Spleen (tissue), 11 donors: Measurements from ENCODE around the gene PPM1N. TPM values are rescaled to one million over a fixed set of nuclear protein-coding genes. Genes with fewer than 3 reads are reported as not detected.

ENCODE experiments used
- DNase-seq: peaks from one replicate; pipeline ENCODE4 v3.0.0-alpha.2; 2020
- H3K27ac ChIP-seq, 8 donors: fragments of 200-600 bp; sonication (generic) in 7 of 8; 1 replicate in 4 of 8; 2 replicates in 4 of 8; pipeline versions ENCODE4 v1.5.0 to v1.8.0; 2016 to 2021; ENCODE audit warnings: inconsistent platforms in 4 of 8, mild to moderate bottlenecking in 4 of 8, moderate library complexity in 1 of 8
- H3K27me3 ChIP-seq, 7 donors: fragments of 200-600 bp; sonication (generic) in 6 of 7; replicated peaks in 1 of 7; 1 replicate in 4 of 7; 2 replicates in 3 of 7; pipeline versions ENCODE4 v1.5.0 to v1.8.0; 2016 to 2021; ENCODE audit warnings: inconsistent platforms in 3 of 7, mild to moderate bottlenecking in 1 of 7
- H3K36me3 ChIP-seq, 6 donors: fragments of 200-600 bp; sonication (generic) in 5 of 6; 1 replicate in 4 of 6; 2 replicates in 2 of 6; pipeline versions ENCODE4 v1.5.0 to v1.8.0; 2016 to 2021; ENCODE audit warnings: inconsistent platforms in 2 of 6
- H3K4me1 ChIP-seq, 6 donors: fragments of 200-600 bp; sonication (generic) in 5 of 6; 1 replicate in 3 of 6; 2 replicates in 3 of 6; pipeline versions ENCODE4 v1.5.0 to v1.8.0; 2016 to 2021; ENCODE audit warnings: inconsistent platforms in 3 of 6
- H3K4me3 ChIP-seq, 8 donors: fragments of 200-600 bp; sonication (generic) in 7 of 8; 1 replicate in 4 of 8; 2 replicates in 4 of 8; pipeline versions ENCODE4 v1.5.0 to v1.8.0; 2016 to 2021; ENCODE audit warnings: inconsistent platforms in 4 of 8, mild to moderate bottlenecking in 4 of 8, moderate library complexity in 2 of 8
- H3K9me3 ChIP-seq, 8 donors: fragments of 200-600 bp; sonication (generic) in 7 of 8; 1 replicate in 4 of 8; 2 replicates in 4 of 8; pipeline versions ENCODE4 v1.5.0 to v1.8.0; 2016 to 2021; ENCODE audit warnings: inconsistent platforms in 4 of 8
- POLR2A ChIP-seq, 3 donors: fragments of 450-650 bp; IDR thresholded peaks; one replicate each; pipeline ENCODE4 v1.5.1; 2017; ENCODE audit warnings: antibody characterized with exemption in 3 of 3, mild to moderate bottlenecking in 1 of 3
- POLR2AphosphoS5 ChIP-seq, 3 donors: sonication (generic); formaldehyde crosslinking; IDR thresholded peaks; one replicate each; pipeline ENCODE4 v1.5.1; 2017; ENCODE audit warnings: antibody characterized with exemption in 3 of 3
- WGBS, 5 donors: extraction: QIAGEN DNeasy Blood & Tissue Kit in 3 of 5; methylation state at CpG; one replicate each; pipeline versions ENCODE4 v1.1.5 to v1.1.7; 2013 to 2018; 5-methylcytosine and 5-hydroxymethylcytosine counted together
- intact Hi-C: fragments of 100-400 bp; cut with DNase I; formaldehyde crosslinking; loops from one replicate; pipeline ENCODE4 v1.15.0; 2023; ENCODE audit warnings: low total_unique reads
- polyA plus RNA-seq, 3 donors: library from polyadenylated mRNA; stranded (reverse); fragments of 200-250 nt; gene quantifications; one replicate each; pipeline ENCODE4 v1.2.1, GENCODE V29; 2013
- total RNA-seq, 7 donors: library from RNA; depleted of rRNA in 3 of 7; stranded (reverse); fragments of >200 nt in 3 of 7; fragmentation: NEBNext Ultra II Directional in 4 of 7; extraction: Animal tissue kit (Norgen Biotek cat#: 25700) in 4 of 7; gene quantifications; one replicate each; pipeline versions ENCODE4 v1.1.0 to v1.2.1, GENCODE V29; 2016 to 2021
- TF ChIP-seq, protein P1 (sequence below), 11 experiments: fragments of 200-600 bp in 7 of 11; fragments of 450-650 bp in 4 of 11; sonication (generic) in 4 of 11; IDR thresholded peaks in 8 of 11; conservative IDR thresholded peaks in 3 of 11; 1 replicate in 7 of 11; 2 replicates in 4 of 11; pipeline versions ENCODE4 v1.4.0 to v1.8.0; 2016 to 2021; ENCODE audit warnings: antibody characterized with exemption in 11 of 11, inconsistent platforms in 4 of 11, mild to moderate bottlenecking in 1 of 11
- donor health status: healthy with polysubstance abuse.
- donor health status: DM: no; HTN: no; CAD: no; lungs with moderate emphysema.
- donor health status: DM: no; HTN: no; CAD: no.
- donor health status: Bipolar disorder and iron deficiency.
- donor health status: healthy.
- donor health status: DM: no; HTN: no; CAD: no.
- donor health status: DM: yes; HTN: yes; CAD: no.

PPM1N gene
- total and polyA plus RNA-seq, 10 donors, result 6.3 to 21.4 (median 9.7) TPM

DNA sequence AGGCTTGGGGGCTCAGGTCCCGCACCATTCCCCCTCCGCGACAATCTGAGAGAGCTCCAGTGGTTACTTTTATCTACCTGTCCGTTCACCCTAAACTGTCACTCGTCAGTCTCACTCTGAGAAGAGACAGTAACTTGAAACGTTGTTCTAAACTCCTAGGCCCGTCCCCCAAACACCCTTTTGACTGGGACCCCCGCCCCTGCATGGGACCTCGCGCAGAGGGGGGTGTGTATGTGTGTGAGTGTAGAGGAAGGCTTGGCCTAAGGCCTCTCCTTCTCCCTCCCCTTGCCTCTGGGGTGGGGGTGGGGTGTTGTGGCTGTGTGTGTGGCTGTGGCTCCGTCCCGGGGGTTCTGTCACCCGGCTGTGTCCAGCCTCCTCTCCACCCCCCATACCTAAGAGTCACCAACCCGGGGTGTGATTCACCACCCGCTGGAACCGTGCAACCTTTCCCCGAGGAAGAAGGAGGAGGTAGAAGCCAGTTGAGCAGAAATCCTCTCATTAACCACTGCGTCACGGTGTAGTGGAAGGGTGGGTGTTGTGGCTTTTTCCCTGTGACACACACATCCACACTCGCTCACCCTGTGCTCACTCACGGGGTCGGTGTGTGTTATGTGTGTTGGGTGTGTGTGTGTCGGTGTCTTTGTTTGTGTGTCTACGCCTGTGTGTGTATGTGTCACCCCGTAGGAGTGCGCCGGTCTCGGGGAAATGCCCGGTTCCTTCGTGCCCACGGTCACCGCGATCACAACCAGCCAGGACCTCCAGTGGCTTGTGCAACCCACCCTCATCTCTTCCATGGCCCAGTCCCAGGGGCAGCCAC, 28.1 kb upstream of the PPM1N start:
- Histone ChIP-seq H3K36me3 (no peaks in the 10 kb centered on the region), H3K27me3 (peaks cover 0 to 65% (median 16%) of the 10 kb centered on the region in 7 donors), H3K27ac (peak overlapping the region; percentile 83 to 98 (median 93)), H3K9me3 (no peaks in the 10 kb centered on the region), H3K4me1 (peaks cover 24 to 71% (median 47%) of the 10 kb centered on the region in 6 donors), H3K4me3 (peak overlapping the region; percentile 57 to 81 (median 66))
- intact Hi-C loops, result no loop called here
- WGBS, 5 donors, result 37 to 45% (median 41%) methylated on average over 32 to 33 of the region's 33 CpGs
- TF ChIP-seq POLR2A (IDR thresholded peaks at IDR 0.05), result peak in 1 of 3 donors; percentile 10
- TF ChIP-seq POLR2AphosphoS5 (IDR thresholded peaks at IDR 0.05), result no peak
- TF ChIP-seq, protein P1, sequence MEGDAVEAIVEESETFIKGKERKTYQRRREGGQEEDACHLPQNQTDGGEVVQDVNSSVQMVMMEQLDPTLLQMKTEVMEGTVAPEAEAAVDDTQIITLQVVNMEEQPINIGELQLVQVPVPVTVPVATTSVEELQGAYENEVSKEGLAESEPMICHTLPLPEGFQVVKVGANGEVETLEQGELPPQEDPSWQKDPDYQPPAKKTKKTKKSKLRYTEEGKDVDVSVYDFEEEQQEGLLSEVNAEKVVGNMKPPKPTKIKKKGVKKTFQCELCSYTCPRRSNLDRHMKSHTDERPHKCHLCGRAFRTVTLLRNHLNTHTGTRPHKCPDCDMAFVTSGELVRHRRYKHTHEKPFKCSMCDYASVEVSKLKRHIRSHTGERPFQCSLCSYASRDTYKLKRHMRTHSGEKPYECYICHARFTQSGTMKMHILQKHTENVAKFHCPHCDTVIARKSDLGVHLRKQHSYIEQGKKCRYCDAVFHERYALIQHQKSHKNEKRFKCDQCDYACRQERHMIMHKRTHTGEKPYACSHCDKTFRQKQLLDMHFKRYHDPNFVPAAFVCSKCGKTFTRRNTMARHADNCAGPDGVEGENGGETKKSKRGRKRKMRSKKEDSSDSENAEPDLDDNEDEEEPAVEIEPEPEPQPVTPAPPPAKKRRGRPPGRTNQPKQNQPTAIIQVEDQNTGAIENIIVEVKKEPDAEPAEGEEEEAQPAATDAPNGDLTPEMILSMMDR (IDR thresholded peaks at IDR 0.05 in 8 of 11, conservative IDR thresholded peaks at IDR 0.05 in 3 of 11), result no peak
- DNase-seq, result peak; percentile 84

DNA sequence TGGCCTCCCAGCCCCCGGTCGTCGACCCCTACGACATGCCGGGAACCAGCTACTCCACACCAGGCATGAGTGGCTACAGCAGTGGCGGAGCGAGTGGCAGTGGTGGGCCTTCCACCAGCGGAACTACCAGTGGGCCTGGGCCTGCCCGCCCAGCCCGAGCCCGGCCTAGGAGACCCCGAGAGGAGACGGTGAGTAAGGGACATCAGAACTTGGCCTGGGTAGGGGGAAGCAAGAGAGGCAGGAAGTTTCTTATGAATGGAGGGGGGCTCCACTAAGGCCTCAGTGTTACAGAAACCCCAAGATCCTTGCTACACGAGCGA, 27.5 kb upstream of the PPM1N start:
- no peaks in the 10 kb centered on the region for H3K36me3 ChIP-seq
- peaks cover 0 to 62% (median 16%) of the 10 kb centered on the region in 7 donors for H3K27me3 ChIP-seq
- TF ChIP-seq, protein P1 (IDR thresholded peaks at IDR 0.05 in 8 of 11, conservative IDR thresholded peaks at IDR 0.05 in 3 of 11), result no peak
- no peak for TF ChIP-seq POLR2AphosphoS5 (IDR thresholded peaks at IDR 0.05)
- no peak for TF ChIP-seq POLR2A (IDR thresholded peaks at IDR 0.05)
- intact Hi-C loops, result no loop called here
- H3K4me3 ChIP-seq, result peak overlapping the region in 1 of 8 donors; percentile 81
- WGBS, 5 donors, result 90 to 94% (median 92%) methylated on average over 14 to 15 of the region's 15 CpGs
- peaks cover 24 to 75% (median 47%) of the 10 kb centered on the region in 6 donors for H3K4me1 ChIP-seq
- DNase-seq, result no peak
- no peaks in the 10 kb centered on the region for H3K9me3 ChIP-seq
- H3K27ac ChIP-seq, result peak overlapping the region in 3 of 8 donors; percentile 93 to 98 (median 95)

DNA sequence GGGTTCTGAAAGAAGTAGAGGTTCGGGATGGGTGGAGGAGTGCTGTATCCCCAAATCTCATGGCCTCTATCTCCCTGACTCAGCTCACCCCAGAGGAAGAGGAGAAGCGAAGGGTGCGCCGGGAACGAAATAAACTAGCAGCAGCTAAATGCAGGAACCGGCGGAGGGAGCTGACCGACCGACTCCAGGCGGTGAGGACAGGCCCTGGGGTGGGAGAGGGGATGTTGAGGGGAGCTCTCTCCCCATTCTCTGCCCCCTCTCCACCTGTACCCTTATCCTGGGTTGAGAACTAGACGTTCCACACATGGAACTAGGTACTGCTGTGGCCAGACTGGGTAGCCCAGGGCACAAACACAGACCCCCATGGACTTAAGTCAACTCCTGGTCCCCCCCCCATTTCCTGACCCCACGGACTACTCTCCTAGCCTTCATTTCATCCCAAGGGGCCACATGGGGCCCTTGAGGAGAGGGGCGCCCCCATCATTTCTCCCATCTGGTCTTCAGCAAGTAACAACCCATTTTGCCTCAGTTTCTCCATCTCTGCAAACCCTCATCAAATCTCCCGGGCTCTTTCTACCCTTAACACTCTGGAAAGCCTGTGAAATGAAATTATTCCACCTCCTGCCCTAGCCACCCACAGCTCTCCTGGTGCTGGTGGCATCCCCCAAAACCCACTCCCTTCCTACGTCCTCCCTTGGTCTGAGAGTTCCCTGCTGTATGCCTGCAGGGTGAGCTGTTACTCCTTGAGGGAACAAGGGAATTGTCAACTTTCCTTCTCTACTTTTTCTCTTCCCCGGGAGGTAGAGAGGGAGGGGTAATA, 26.9 kb upstream of the PPM1N start:
- DNase-seq, result peak; percentile 77
- Histone ChIP-seq H3K27me3 (peaks cover 0 to 56% (median 16%) of the 10 kb centered on the region in 7 donors), H3K4me3 (no peak overlapping the region), H3K4me1 (peaks cover 24 to 80% (median 47%) of the 10 kb centered on the region in 6 donors), H3K9me3 (no peaks in the 10 kb centered on the region), H3K27ac (no peak overlapping the region), H3K36me3 (no peaks in the 10 kb centered on the region)
- intact Hi-C loops, result no loop called here
- TF ChIP-seq POLR2AphosphoS5 (IDR thresholded peaks at IDR 0.05), result no peak
- TF ChIP-seq, protein P1 (IDR thresholded peaks at IDR 0.05 in 8 of 11, conservative IDR thresholded peaks at IDR 0.05 in 3 of 11), result no peak
- TF ChIP-seq POLR2A (IDR thresholded peaks at IDR 0.05), result no peak
- 82 to 90% (median 86%) methylated on average over 16 of the region's 16 CpGs for WGBS, 5 donors
